IPS-15b (cell line): ENCODE measurements around the gene SAT2.
A peak's percentile ranks its signal among the peaks of the same experiment; 100 is the strongest.
"Not testable (repeated sequence)": the region's sequence is repeated elsewhere in the genome, so short reads cannot be mapped to it uniquely, and the experiment has no call there.

Source experiments
- H3K27me3 ChIP-seq: one replicate; pipeline ENCODE4 v1.6.1; 2013; ENCODE audit warnings: low read length; ENCODE audit not compliant: control insufficient read depth, insufficient read depth
- H3K36me3 ChIP-seq: one replicate; pipeline ENCODE4 v1.6.1; 2013; ENCODE audit warnings: low read length; ENCODE audit not compliant: control insufficient read depth, insufficient read depth
- H3K4me1 ChIP-seq: one replicate; pipeline ENCODE4 v1.6.1; 2013; ENCODE audit warnings: mild to moderate bottlenecking, low read length; ENCODE audit not compliant: control insufficient read depth, insufficient read depth
- H3K4me3 ChIP-seq: one replicate; pipeline ENCODE4 v1.5.1; 2013; ENCODE audit warnings: low read depth, low read length
- H3K9ac ChIP-seq: one replicate; pipeline ENCODE4 v1.6.1; 2013; ENCODE audit warnings: low read depth, mild to moderate bottlenecking, low read length
- H3K9me3 ChIP-seq: one replicate; pipeline ENCODE4 v1.6.1; 2013; ENCODE audit warnings: mild to moderate bottlenecking, low read length; ENCODE audit not compliant: control insufficient read depth, insufficient read depth

Gene SAT2

DNA sequence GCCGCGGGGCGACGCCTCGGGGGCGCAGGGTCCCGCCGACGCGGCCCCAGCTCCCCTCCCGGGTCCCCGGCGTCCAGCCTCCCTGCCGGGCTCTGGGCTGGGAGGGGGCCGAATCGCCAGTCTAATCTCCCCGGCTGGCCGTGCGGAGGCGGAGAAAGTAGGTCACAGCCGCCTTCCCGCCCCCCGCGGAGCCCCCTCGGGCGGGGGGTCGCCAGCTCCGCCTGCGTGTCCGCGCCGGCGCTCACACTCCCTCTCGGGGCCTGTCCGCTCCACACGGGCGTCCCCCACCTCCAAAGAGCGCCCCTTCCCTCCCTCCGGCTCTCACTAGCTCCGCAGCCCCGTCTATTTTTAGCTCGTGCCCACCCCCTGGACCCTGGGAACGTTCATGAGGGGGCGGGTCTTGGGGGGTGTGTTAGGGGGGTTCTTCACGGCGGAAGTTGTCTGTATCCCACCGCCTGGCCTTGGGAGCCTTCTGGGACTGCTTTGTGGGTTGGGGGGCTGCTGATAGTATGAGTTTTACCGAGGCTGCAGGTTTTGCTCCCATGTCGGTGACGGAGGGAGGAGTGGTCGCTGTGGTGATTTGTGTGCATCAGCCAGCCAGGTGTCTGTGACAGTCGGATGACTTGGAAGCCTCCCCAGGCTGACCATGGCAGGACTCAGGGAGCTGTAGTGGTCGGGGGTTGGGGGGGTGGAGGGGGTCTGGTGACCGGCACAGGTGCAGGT lies 24.2 kb upstream of the SAT2 start:
- Histone ChIP-seq H3K4me3 (peak overlapping the region; percentile 49), H3K9me3 (no peaks in the 10 kb centered on the region), H3K9ac (no peak overlapping the region), H3K36me3 (peaks cover 4% of the 10 kb centered on the region), H3K27me3 (peaks cover 17% of the 10 kb centered on the region), H3K4me1 (peaks cover 7% of the 10 kb centered on the region)

DNA sequence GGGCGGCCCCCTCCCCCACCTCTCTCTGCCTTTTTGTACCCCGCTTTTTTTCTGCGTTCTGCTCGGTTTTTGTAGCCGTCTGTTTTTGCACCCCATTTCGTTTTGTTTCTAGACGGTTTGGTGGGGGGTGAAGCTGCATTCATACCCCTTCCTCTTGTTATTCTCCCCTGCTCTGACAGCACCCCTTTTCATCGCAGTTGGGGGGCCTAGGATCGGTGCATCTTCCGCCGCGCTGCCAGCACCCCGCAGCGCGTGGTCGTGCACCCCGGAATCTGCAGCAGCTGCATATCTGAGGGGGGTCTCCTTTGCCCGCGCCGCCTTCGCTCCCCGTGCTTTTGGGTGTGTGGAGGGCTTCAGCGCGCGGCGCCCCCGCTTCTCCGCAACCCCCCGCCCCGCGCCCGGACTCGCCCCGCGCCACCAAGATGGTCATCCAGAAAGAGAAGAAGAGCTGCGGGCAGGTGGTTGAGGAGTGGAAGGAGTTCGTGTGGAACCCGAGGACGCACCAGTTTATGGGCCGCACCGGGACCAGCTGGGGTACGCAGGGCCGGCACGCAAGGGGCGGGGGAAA lies 23.6 kb upstream of the SAT2 start:
- Histone ChIP-seq H3K27me3 (peaks cover 19% of the 10 kb centered on the region), H3K9ac (peak overlapping the region; percentile 37)

DNA sequence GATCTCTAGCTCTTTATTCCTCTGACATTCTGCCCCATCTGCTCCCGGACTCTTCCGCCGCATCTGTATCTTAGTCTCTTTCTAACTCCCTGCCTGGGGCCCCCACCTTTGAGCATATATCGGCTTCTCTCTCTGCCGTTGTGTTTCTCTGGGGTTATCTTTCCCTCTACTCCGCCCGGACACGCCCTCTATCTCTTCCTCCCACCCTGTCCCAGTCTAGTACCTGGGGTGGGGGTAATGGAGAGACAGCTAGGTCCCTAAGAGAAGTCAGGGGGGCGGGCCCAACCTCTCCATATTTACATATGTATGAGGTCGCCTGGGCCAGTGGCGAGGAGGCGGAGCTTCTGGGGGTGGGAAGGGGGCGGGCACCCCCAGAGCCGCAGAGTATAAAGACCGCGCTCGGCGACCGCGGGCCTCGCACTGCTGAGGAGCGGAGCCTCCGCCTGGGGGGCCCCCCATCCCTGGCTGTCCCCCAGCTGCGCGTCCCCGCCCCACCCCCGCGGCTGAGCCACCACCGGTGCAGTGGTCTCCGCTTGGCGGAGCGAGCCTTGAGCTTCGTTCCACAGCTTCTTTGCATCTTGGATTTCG lies 23.0 kb upstream of the SAT2 start, which contains the start of gene ATP1B2:
ATP1B2 (plus strand) TSS at position 418 of the 588 bp plus-strand sequence. CDS start 593 bp downstream, outside the sequence.
- peaks cover 3% of the 10 kb centered on the region for H3K4me1 ChIP-seq
- no peaks in the 10 kb centered on the region for H3K9me3 ChIP-seq
- H3K36me3 ChIP-seq: peaks cover 3% of the 10 kb centered on the region
- peak within 1 kb of the TSS; percentile 37 for H3K9ac ChIP-seq
- peaks cover 19% of the 10 kb centered on the region for H3K27me3 ChIP-seq
- H3K4me3 ChIP-seq: peak within 1 kb of the TSS; percentile 60

More for the DNA sequence above, 23.6 kb upstream of the SAT2 start:
- peaks cover 3% of the 10 kb centered on the region for H3K4me1 ChIP-seq
- H3K4me3 ChIP-seq: peak overlapping the region; percentile 49
- H3K9me3 ChIP-seq: no peaks in the 10 kb centered on the region
- peaks cover 4% of the 10 kb centered on the region for H3K36me3 ChIP-seq

- Histone ChIP-seq H3K4me1 (peaks cover 3% of the 10 kb centered on the region), H3K27me3 (peaks cover 5% of the 10 kb centered on the region), H3K9me3 (no peaks in the 10 kb centered on the region), H3K36me3 (no peaks in the 10 kb centered on the region), H3K4me3 (no peak overlapping the region), H3K9ac (no peak overlapping the region)
Observed at GRCh38 chr17:7647018-7647417, 19.4 kb upstream of the SAT2 start.

- Histone ChIP-seq H3K4me1 (peaks cover 3% of the 10 kb centered on the region), H3K9ac (no peak overlapping the region), H3K36me3 (no peaks in the 10 kb centered on the region), H3K9me3 (no peaks in the 10 kb centered on the region), H3K27me3 (peaks cover 5% of the 10 kb centered on the region), H3K4me3 (no peak overlapping the region)
Observed at GRCh38 chr17:7646457-7646856, 18.8 kb upstream of the SAT2 start.

- Histone ChIP-seq H3K9me3 (no peaks in the 10 kb centered on the region), H3K4me1 (peaks cover under 1% of the 10 kb centered on the region), H3K9ac (no peak overlapping the region)
Observed at GRCh38 chr17:7644775-7645174, 17.2 kb upstream of the SAT2 start.

GRCh38 chr17:7641635-7642034 lies 14.0 kb upstream of the SAT2 start:
- H3K27me3 ChIP-seq: not testable (repeated sequence)

More at GRCh38 chr17:7644775-7645174, 17.2 kb upstream of the SAT2 start:
- H3K4me3 ChIP-seq: no peak overlapping the region
- no peaks in the 10 kb centered on the region for H3K36me3 ChIP-seq
- H3K27me3 ChIP-seq: peaks cover 5% of the 10 kb centered on the region

DNA sequence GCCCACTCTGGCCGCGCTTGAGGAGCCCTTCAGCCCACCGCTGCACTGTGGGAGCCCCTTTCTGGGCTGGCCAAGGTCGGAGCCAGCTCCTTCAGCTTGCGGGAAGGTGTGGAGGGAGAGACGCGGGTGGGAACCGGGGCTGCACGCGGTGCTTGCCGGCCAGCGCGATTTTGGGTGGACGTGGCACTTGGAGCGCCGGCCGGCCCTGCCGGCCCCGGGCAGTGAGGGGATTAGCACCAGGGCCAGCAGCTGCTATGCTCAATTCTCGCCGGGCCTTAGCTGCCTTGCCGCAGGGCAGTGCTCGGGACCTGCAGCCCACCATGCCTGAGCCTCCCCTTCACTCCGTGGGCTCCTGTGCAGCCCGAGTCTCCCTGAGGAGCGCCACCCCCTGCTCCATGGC lies 13.2 kb upstream of the SAT2 start:
- no peak overlapping the region for H3K9ac ChIP-seq
- no peaks in the 10 kb centered on the region for H3K36me3 ChIP-seq
- no peaks in the 10 kb centered on the region for H3K9me3 ChIP-seq
- no peaks in the 10 kb centered on the region for H3K27me3 ChIP-seq
- peaks cover 4% of the 10 kb centered on the region for H3K4me1 ChIP-seq
- no peak overlapping the region for H3K4me3 ChIP-seq

More at GRCh38 chr17:7641635-7642034, 14.0 kb upstream of the SAT2 start:
- H3K4me1 ChIP-seq, H3K9me3 ChIP-seq, H3K36me3 ChIP-seq, H3K4me3 ChIP-seq, H3K9ac ChIP-seq: not testable (repeated sequence)

- Histone ChIP-seq H3K9me3 (no peaks in the 10 kb centered on the region), H3K9ac (no peak overlapping the region), H3K4me1 (peaks cover 9% of the 10 kb centered on the region)
Observed at GRCh38 chr17:7636163-7636562, 8.5 kb upstream of the SAT2 start.

DNA sequence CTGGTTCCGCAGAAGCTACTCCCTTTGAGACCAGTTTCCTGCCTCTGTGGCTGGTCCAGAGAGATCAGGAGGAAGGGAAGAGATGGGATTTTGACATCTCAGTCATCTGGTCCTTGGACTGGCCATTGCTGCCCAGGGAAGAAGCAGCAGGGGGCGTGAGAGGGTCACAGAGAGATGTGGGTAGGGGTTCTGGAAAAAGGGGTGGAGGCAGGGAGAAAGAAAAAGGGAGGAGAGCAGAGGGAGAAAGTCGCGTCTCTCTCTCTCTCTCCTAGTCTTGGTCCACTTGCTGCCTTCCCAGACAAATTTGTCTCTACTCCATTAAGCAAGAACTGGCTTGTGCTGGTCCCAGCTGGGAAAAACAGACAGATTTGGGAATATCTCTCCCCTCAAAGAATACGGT lies 6.8 kb upstream of the SAT2 start:
- H3K9me3 ChIP-seq: no peaks in the 10 kb centered on the region
- no peaks in the 10 kb centered on the region for H3K27me3 ChIP-seq
- peaks cover 9% of the 10 kb centered on the region for H3K4me1 ChIP-seq
- H3K4me3 ChIP-seq: no peak overlapping the region
- H3K9ac ChIP-seq: no peak overlapping the region
- H3K36me3 ChIP-seq: no peaks in the 10 kb centered on the region

More at GRCh38 chr17:7636163-7636562, 8.5 kb upstream of the SAT2 start:
- Histone ChIP-seq H3K4me3 (no peak overlapping the region), H3K27me3 (no peaks in the 10 kb centered on the region), H3K36me3 (no peaks in the 10 kb centered on the region)

GRCh38 chr17:7633093-7633492 lies 5.5 kb upstream of the SAT2 start:
- Histone ChIP-seq H3K27me3 (no peaks in the 10 kb centered on the region), H3K36me3 (no peaks in the 10 kb centered on the region), H3K4me3 (no peak overlapping the region), H3K9me3 (no peaks in the 10 kb centered on the region), H3K4me1 (peaks cover 9% of the 10 kb centered on the region), H3K9ac (no peak overlapping the region)

DNA sequence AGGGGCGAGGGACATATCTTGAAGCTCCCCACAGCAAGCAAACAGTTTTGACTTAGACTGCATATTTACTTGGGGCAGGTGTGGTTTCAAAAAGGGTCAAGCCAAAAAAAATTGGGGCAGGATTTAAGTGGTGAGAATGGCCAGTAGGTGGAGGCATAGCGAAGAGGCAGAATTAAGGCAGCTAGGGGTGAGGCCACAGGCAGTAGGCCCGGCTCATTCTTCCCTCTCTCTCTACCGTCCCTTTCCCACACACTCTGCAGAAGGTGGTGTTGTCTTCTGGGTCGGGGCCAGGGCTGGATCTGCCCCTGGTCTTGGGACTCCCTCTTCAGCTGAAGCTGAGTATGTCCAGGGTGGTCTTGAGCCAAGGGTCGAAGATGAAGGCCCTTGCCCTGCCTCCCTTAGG lies 4.9 kb upstream of the SAT2 start:
- Histone ChIP-seq H3K9me3 (no peaks in the 10 kb centered on the region), H3K9ac (no peak overlapping the region), H3K4me3 (no peak overlapping the region)

More for the DNA sequence above, 4.9 kb upstream of the SAT2 start:
- peaks cover 9% of the 10 kb centered on the region for H3K4me1 ChIP-seq
- no peaks in the 10 kb centered on the region for H3K36me3 ChIP-seq
- H3K27me3 ChIP-seq: no peaks in the 10 kb centered on the region
